GM23248 (cell line): Measurements from ENCODE around the gene AMFR. TPM values are rescaled to one million over a fixed set of nuclear protein-coding genes. Genes with fewer than 3 reads are reported as not detected.

ENCODE experiments used
- DNase-seq: peaks from one replicate; pipeline ENCODE4 v3.0.0-alpha.2; 2015
- H2AFZ ChIP-seq: fragments of 200-600 bp; sonication (generic); 2 replicates; pipeline ENCODE4 v1.6.1; 2016; ENCODE audit warnings: antibody characterized with exemption
- H3F3A ChIP-seq: fragments of 200-600 bp; sonication (generic); 2 replicates; pipeline ENCODE4 v1.6.1; 2016; ENCODE audit warnings: mild to moderate bottlenecking, antibody characterized with exemption, mixed run types; ENCODE audit not compliant: insufficient read depth
- H3K27ac ChIP-seq: fragments of 200-600 bp; sonication (generic); 2 replicates; pipeline ENCODE4 v1.5.1; 2016; ENCODE audit warnings: mild to moderate bottlenecking
- H3K27me3 ChIP-seq: fragments of 200-600 bp; sonication (generic); replicated peaks from 2 replicates; pipeline ENCODE4 v1.6.1; 2016; ENCODE audit warnings: mild to moderate bottlenecking; ENCODE audit not compliant: insufficient read depth
- H3K36me3 ChIP-seq: fragments of 200-600 bp; sonication (generic); 2 replicates; pipeline ENCODE4 v1.6.1; 2016; ENCODE audit warnings: low read depth, mild to moderate bottlenecking
- H3K4me1 ChIP-seq: fragments of 200-600 bp; sonication (generic); 2 replicates; pipeline ENCODE4 v1.6.1; 2016; ENCODE audit warnings: mild to moderate bottlenecking; ENCODE audit not compliant: insufficient read depth
- H3K4me2 ChIP-seq: fragments of 200-600 bp; sonication (generic); one replicate; pipeline ENCODE4 v1.6.1; 2016; ENCODE audit warnings: mild to moderate bottlenecking; ENCODE audit not compliant: unreplicated experiment
- H3K4me3 ChIP-seq: fragments of 200-600 bp; sonication (generic); 2 replicates; pipeline ENCODE4 v1.5.1; 2016; ENCODE audit warnings: mild to moderate bottlenecking
- H3K79me2 ChIP-seq: fragments of 200-600 bp; sonication (generic); 2 replicates; pipeline ENCODE4 v1.6.1; 2016; ENCODE audit warnings: mild to moderate bottlenecking; ENCODE audit not compliant: insufficient read depth
- H3K9ac ChIP-seq: fragments of 200-600 bp; sonication (generic); 2 replicates; pipeline ENCODE4 v1.6.1; 2016; ENCODE audit warnings: mild to moderate bottlenecking
- H3K9me2 ChIP-seq: fragments of 200-600 bp; sonication (generic); 2 replicates; pipeline ENCODE4 v1.6.1; 2016; ENCODE audit warnings: mixed run types, mild to moderate bottlenecking, moderate library complexity; ENCODE audit not compliant: insufficient read depth
- H3K9me3 ChIP-seq: fragments of 200-600 bp; sonication (generic); one replicate; pipeline ENCODE4 v1.6.1; 2017; ENCODE audit warnings: low read depth
- H4K20me1 ChIP-seq: fragments of 200-600 bp; sonication (generic); 2 replicates; pipeline ENCODE4 v1.6.0; 2016; ENCODE audit not compliant: insufficient read depth
- EZH2 ChIP-seq: fragments of 200-600 bp; sonication (generic); IDR thresholded peaks from 2 replicates; pipeline ENCODE4 v1.6.1; 2018; ENCODE audit warnings: antibody characterized with exemption, mild to moderate bottlenecking; ENCODE audit not compliant: insufficient read depth, poor library complexity, severe bottlenecking
- EZH2phosphoT487 ChIP-seq: fragments of 200-600 bp; sonication (generic); IDR thresholded peaks from 2 replicates; pipeline ENCODE4 v1.6.1; 2018; ENCODE audit warnings: antibody characterized with exemption, moderate library complexity, mild to moderate bottlenecking, low read depth; ENCODE audit not compliant: insufficient read depth
- WGBS, 2 experiments: methylation state at CpG; one replicate each; pipeline ENCODE4 v1.1.6; 2015 to 2017; ENCODE audit warnings: low lambda C conversion rate in 2 of 2, low coverage in 1 of 2; ENCODE audit errors: missing lambda C conversion rate in 2 of 2; 5-methylcytosine and 5-hydroxymethylcytosine counted together
- in situ Hi-C: fragments of 300-500 bp; cut with MboI; formaldehyde crosslinking; loops from 2 replicates; pipeline ENCODE4 v1.15.0; 2020
- polyA plus RNA-seq: library from polyadenylated mRNA; unstranded; fragments of >200 nt; fragmentation: Nextera tagmentation; extraction: Ambion mirVana; gene quantifications from 2 replicates; pipeline ENCODE4 v1.2.1, GENCODE V29; 2016
- total RNA-seq: library from RNA; depleted of rRNA; stranded (reverse); fragments of >200 nt; shearing (Covaris generic); gene quantifications from 2 replicates; pipeline ENCODE4 v1.2.3, GENCODE V29; 2014; rRNA removed

The AMFR gene
- total and polyA plus RNA-seq, 2 experiments from 2014 or later: 26.6 to 205 TPM

DNA sequence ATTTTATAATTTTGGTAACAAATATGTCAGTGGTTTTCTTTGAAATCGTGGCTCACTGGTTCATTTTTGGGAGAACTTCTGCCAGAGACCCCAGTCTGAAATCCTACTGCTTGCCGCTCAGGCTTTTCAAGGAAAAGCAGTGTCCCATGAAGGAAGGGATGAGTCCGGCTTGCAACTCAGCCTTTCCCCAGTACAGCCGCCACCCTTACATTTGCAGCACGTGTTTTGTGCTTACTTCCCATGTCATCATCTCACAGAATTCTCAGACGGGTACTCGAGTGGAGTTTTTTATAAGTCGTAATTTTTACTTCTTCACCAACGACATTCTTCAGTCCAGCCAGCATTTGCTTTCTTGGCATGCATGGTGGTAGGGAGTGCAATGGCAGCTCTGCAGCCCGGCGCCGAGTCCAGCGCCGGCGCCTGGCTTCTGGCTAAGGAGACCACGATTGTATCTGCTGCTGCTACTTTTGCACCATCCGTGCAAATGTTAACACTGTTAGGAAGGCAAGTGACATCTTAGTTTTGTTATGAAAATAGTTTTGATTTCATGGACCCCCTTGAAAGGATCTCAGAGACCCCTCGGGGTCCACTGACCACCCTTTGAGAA, 111.0 kb downstream of the AMFR start:
- TF ChIP-seq EZH2 (no peak), EZH2phosphoT487 (no peak)
- Histone ChIP-seq H3K9me2 (no peaks in the 10 kb centered on the region), H4K20me1 (no peaks in the 10 kb centered on the region), H3K79me2 (no peaks in the 10 kb centered on the region), H3K36me3 (no peaks in the 10 kb centered on the region), H3F3A (no peaks in the 10 kb centered on the region), H3K9me3 (no peaks in the 10 kb centered on the region), H3K4me2 (no peak overlapping the region), H3K4me3 (no peak overlapping the region), H3K4me1 (no peaks in the 10 kb centered on the region), H3K9ac (no peak overlapping the region), H2AFZ (no peak overlapping the region), H3K27ac (no peak overlapping the region), H3K27me3 (peaks cover 8% of the 10 kb centered on the region)
- in situ Hi-C loops: no loop called here
- 70 to 73% methylated on average over 18 of the region's 18 CpGs for WGBS, 2 experiments
- DNase-seq: no peak

DNA sequence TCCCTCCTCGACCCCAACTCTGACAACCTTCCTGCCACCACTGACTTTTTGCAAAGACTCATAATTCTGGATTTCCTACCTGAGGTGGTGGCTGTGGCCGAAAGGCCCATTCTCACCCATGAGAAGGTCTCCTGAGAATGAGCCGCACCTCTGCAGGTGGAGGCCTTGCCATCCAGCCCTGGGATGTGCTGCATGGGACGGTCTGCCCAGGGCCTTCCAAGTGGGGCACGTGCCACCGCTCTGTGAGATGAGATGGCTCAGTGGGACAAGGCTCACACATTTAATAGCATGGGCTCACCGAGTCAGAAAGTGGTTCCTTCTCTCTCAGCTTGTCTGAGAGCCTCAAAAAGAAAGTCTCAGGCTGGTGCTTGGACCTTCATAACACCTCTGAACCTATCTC, 112.8 kb downstream of the AMFR start:
- 70 to 71% methylated on average over 7 of the region's 7 CpGs for WGBS, 2 experiments
- DNase-seq: no peak
- Histone ChIP-seq H3K9me3 (no peaks in the 10 kb centered on the region), H3K4me2 (no peak overlapping the region), H3K9me2 (no peaks in the 10 kb centered on the region), H4K20me1 (no peaks in the 10 kb centered on the region), H3K36me3 (no peaks in the 10 kb centered on the region), H2AFZ (no peak overlapping the region), H3K27me3 (peaks cover 4% of the 10 kb centered on the region), H3K4me3 (no peak overlapping the region), H3K79me2 (no peaks in the 10 kb centered on the region), H3F3A (no peaks in the 10 kb centered on the region), H3K4me1 (no peaks in the 10 kb centered on the region), H3K27ac (no peak overlapping the region), H3K9ac (no peak overlapping the region)
- in situ Hi-C loops: no loop called here
- TF ChIP-seq EZH2: no peak
- no peak for TF ChIP-seq EZH2phosphoT487

DNA sequence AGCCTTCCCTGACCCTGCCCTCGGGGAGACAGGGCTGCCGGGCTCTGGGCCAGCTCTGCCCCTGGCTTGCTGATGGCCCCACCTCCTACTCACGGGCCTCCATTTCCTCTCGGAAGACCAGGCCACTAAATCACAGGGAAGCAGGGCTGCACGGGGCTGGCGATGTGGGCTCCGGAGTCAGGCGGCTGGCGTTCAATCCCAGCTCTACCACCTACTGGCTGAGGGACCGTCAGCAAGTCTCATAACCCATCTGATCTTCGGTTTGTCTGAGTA, 113.4 kb downstream of the AMFR start:
- no peaks in the 10 kb centered on the region for H3K36me3 ChIP-seq
- no peak overlapping the region for H3K4me2 ChIP-seq
- H2AFZ ChIP-seq: no peak overlapping the region
- no peaks in the 10 kb centered on the region for H3K79me2 ChIP-seq
- no peaks in the 10 kb centered on the region for H3K9me3 ChIP-seq
- 77 to 79% methylated on average over 11 of the region's 11 CpGs for WGBS, 2 experiments
- no peak overlapping the region for H3K27ac ChIP-seq
- peaks cover 4% of the 10 kb centered on the region; the same call in 1 of the 2 replicates for H3K27me3 ChIP-seq
- H3K4me1 ChIP-seq: no peaks in the 10 kb centered on the region
- no peaks in the 10 kb centered on the region for H3K9me2 ChIP-seq
- no peaks in the 10 kb centered on the region for H4K20me1 ChIP-seq
- no peak overlapping the region for H3K4me3 ChIP-seq
- no peak overlapping the region for H3K9ac ChIP-seq
- DNase-seq: no peak
- TF ChIP-seq EZH2 (no peak), EZH2phosphoT487 (no peak)
- no peaks in the 10 kb centered on the region for H3F3A ChIP-seq
- in situ Hi-C loops: no loop called here

Other genes with a start within 250 kb of the AMFR start
- gene GNAO1, start 234.1 kb downstream of the AMFR start, total RNA-seq: under 0.01 TPM in 1 of 2 replicates, not detected in the other
- 0.18 TPM in 1 of 2 replicates, not detected in the other for gene GNAO1, start 234.1 kb downstream of the AMFR start, polyA plus RNA-seq
- 57.0 and 76.8 TPM in 2 replicates for gene NUDT21, start 25.8 kb upstream of the AMFR start, total RNA-seq
- 47.8 and 49.6 TPM in 2 replicates for gene NUDT21, start 25.8 kb upstream of the AMFR start, polyA plus RNA-seq
- 59.1 and 70.8 TPM in 2 replicates for gene OGFOD1, start 26.0 kb upstream of the AMFR start, total RNA-seq
- gene OGFOD1, start 26.0 kb upstream of the AMFR start, polyA plus RNA-seq: 97.6 and 101 TPM in 2 replicates
- gene BBS2, start 94.5 kb upstream of the AMFR start, total RNA-seq: 45.4 and 72.3 TPM in 2 replicates
- gene BBS2, start 94.5 kb upstream of the AMFR start, polyA plus RNA-seq: 66.2 and 73.1 TPM in 2 replicates
- not detected in 2 replicates for gene MT4, start 139.5 kb upstream of the AMFR start, total RNA-seq
- not detected in 2 replicates for gene MT4, start 139.5 kb upstream of the AMFR start, polyA plus RNA-seq
- not detected in 2 replicates for gene MT3, start 164.0 kb upstream of the AMFR start, total RNA-seq
- not detected in 2 replicates for gene MT3, start 164.0 kb upstream of the AMFR start, polyA plus RNA-seq
- gene MT2A, start 183.0 kb upstream of the AMFR start, total RNA-seq: 109 and 211 TPM in 2 replicates
- 3,414 and 3,441 TPM in 2 replicates for gene MT2A, start 183.0 kb upstream of the AMFR start, polyA plus RNA-seq
- gene MT1E, start 200.2 kb upstream of the AMFR start, total RNA-seq: 178 TPM in 2 replicates
- gene MT1E, start 200.2 kb upstream of the AMFR start, polyA plus RNA-seq: 329 and 352 TPM in 2 replicates
- gene MT1M, start 207.1 kb upstream of the AMFR start, total RNA-seq: 3.8 and 8.2 TPM in 2 replicates
- gene MT1M, start 207.1 kb upstream of the AMFR start, polyA plus RNA-seq: 15.2 and 20.1 TPM in 2 replicates
- gene MT1A, start 213.1 kb upstream of the AMFR start, total RNA-seq: not detected in 2 replicates
- 2.3 and 3.3 TPM in 2 replicates for gene MT1A, start 213.1 kb upstream of the AMFR start, polyA plus RNA-seq
- not detected in 2 replicates for gene MT1B, start 226.3 kb upstream of the AMFR start, total RNA-seq
- not detected in 2 replicates for gene MT1B, start 226.3 kb upstream of the AMFR start, polyA plus RNA-seq
- 1.1 TPM in 1 of 2 replicates, not detected in the other for gene MT1F, start 232.4 kb upstream of the AMFR start, total RNA-seq
- 4.5 and 5.4 TPM in 2 replicates for gene MT1F, start 232.4 kb upstream of the AMFR start, polyA plus RNA-seq
- gene MT1G, start 242.5 kb upstream of the AMFR start, total RNA-seq: not detected in 2 replicates
- 3.3 and 4.4 TPM in 2 replicates for gene MT1G, start 242.5 kb upstream of the AMFR start, polyA plus RNA-seq
- gene MT1H, start 244.3 kb upstream of the AMFR start, total RNA-seq: not detected in 2 replicates
- not detected in 2 replicates for gene MT1H, start 244.3 kb upstream of the AMFR start, polyA plus RNA-seq